Keratinocyte (primary cell): Measurements from ENCODE around the gene NAT10. TPM values are rescaled to one million over a fixed set of nuclear protein-coding genes. Genes with fewer than 3 reads are reported as not detected.

Experiments
- DNase-seq: peaks from one replicate; pipeline ENCODE4 v3.0.0-alpha.2; 2011; ENCODE audit warnings: low read depth, missing footprints, low spot score
- FAIRE-seq: peaks from 2 replicates; lab custom pipeline; 2011; peaks lifted over from hg19 to GRCh38; lab: Jason Lieb, UNC
- H2AFZ ChIP-seq: 2 replicates; pipeline ENCODE4 v1.6.0; 2012; ENCODE audit warnings: low read length, control low read depth, inconsistent platforms; ENCODE audit not compliant: control insufficient read depth
- H3K27ac ChIP-seq: 2 replicates; pipeline ENCODE4 v1.5.1; 2011; ENCODE audit warnings: low read length; ENCODE audit not compliant: control insufficient read depth, insufficient read depth
- H3K27me3 ChIP-seq: 3 replicates; pipeline ENCODE4 v1.6.0; 2011; ENCODE audit warnings: low read length; ENCODE audit not compliant: control insufficient read depth, insufficient read depth; ENCODE audit errors: extremely low read depth
- H3K36me3 ChIP-seq, 2 experiments: 2 replicates in 1 of 2; 3 replicates in 1 of 2; pipeline ENCODE4 v1.5.1; 2011; ENCODE audit warnings: low read length in 2 of 2, mild to moderate bottlenecking in 1 of 2; ENCODE audit not compliant: control insufficient read depth in 2 of 2, insufficient read depth in 2 of 2; ENCODE audit errors: extremely low read depth in 1 of 2
- H3K4me1 ChIP-seq: 3 replicates; pipeline ENCODE4 v1.5.1; 2011; ENCODE audit warnings: low read length; ENCODE audit not compliant: control insufficient read depth, insufficient read depth; ENCODE audit errors: extremely low read depth
- H3K4me2 ChIP-seq: 3 replicates; pipeline ENCODE4 v1.6.0; 2011; ENCODE audit warnings: low read depth, low read length; ENCODE audit not compliant: control insufficient read depth, insufficient read depth; ENCODE audit errors: extremely low read depth
- H3K4me3 ChIP-seq, 3 experiments: fragments of 200-600 bp in 1 of 3; sonication (generic) in 1 of 3; 2 replicates in 2 of 3; 3 replicates in 1 of 3; pipeline ENCODE4 v1.5.1; 2011 to 2016; ENCODE audit warnings: low read length in 3 of 3, mild to moderate bottlenecking in 3 of 3, control low read depth in 2 of 3, inconsistent platforms in 1 of 3, low read depth in 1 of 3, mixed read lengths in 1 of 3, mixed run types in 1 of 3, moderate library complexity in 1 of 3; ENCODE audit not compliant: control insufficient read depth in 2 of 3, insufficient read depth in 2 of 3; ENCODE audit errors: extremely low read depth in 1 of 3
- H3K79me2 ChIP-seq: 2 replicates; pipeline ENCODE4 v1.6.0; 2012; ENCODE audit warnings: low read length; ENCODE audit not compliant: control insufficient read depth, insufficient read depth
- H3K9ac ChIP-seq: 3 replicates; pipeline ENCODE4 v1.6.0; 2011; ENCODE audit warnings: low read length; ENCODE audit not compliant: control insufficient read depth, insufficient read depth; ENCODE audit errors: extremely low read depth
- H3K9me1 ChIP-seq: 3 replicates; pipeline ENCODE4 v1.6.0; 2011; ENCODE audit warnings: low read length; ENCODE audit not compliant: control insufficient read depth, insufficient read depth; ENCODE audit errors: extremely low read depth
- H3K9me3 ChIP-seq: 2 replicates; pipeline ENCODE4 v1.5.1; 2012; ENCODE audit warnings: low read depth, low read length; ENCODE audit not compliant: control insufficient read depth
- H4K20me1 ChIP-seq: 3 replicates; pipeline ENCODE4 v1.6.0; 2011; ENCODE audit warnings: low read length; ENCODE audit not compliant: control insufficient read depth, insufficient read depth; ENCODE audit errors: extremely low read depth
- EZH2 ChIP-seq: IDR thresholded peaks from one replicate; pipeline ENCODE4 v1.6.1; 2012; ENCODE audit warnings: inconsistent platforms, mild to moderate bottlenecking, low read length, moderate library complexity
- dilution Hi-C: fragments of 300-500 bp; cut with MboI; formaldehyde crosslinking; loops from one replicate; pipeline ENCODE4 v1.7.0; 2020; ENCODE audit warnings: low sequenced_read_pairs; ENCODE audit not compliant: extremely low pct_ligation_motif_present
- polyA plus RNA-seq, 5 experiments: library from polyadenylated mRNA; depleted of rRNA in 3 of 5; stranded (reverse) in 3 of 5; stranded (forward) in 1 of 5; unstranded in 1 of 5; fragments of >200 nt; gene quantifications; 1 replicate in 1 of 5; 2 replicates in 3 of 5; 3 replicates in 1 of 5; pipeline versions ENCODE4 v1.2.1 to v1.2.3, GENCODE V29; 2011 to 2012; ENCODE audit warnings: missing spikeins in 2 of 5, low read depth in 1 of 5, low replicate concordance in 1 of 5
- TF ChIP-seq, protein P1 (sequence below), 3 experiments: IDR thresholded peaks in 1 of 3; conservative IDR thresholded peaks in 1 of 3; optimal IDR thresholded peaks in 1 of 3; 2 replicates in 2 of 3; 3 replicates in 1 of 3; pipeline versions ENCODE3 to v1.5.1; 2011; ENCODE audit warnings: low read length in 3 of 3, mild to moderate bottlenecking in 3 of 3, moderate library complexity in 2 of 3, control low read depth in 1 of 3, inconsistent platforms in 1 of 3; ENCODE audit not compliant: insufficient read depth in 2 of 3; ENCODE audit errors: extremely low read depth in 1 of 3

NAT10 gene
- polyA plus RNA-seq, 1 donor (not counting 4 experiments of a cell fraction or from before 2014, with no cell fraction given) = 44.0 TPM

DNA sequence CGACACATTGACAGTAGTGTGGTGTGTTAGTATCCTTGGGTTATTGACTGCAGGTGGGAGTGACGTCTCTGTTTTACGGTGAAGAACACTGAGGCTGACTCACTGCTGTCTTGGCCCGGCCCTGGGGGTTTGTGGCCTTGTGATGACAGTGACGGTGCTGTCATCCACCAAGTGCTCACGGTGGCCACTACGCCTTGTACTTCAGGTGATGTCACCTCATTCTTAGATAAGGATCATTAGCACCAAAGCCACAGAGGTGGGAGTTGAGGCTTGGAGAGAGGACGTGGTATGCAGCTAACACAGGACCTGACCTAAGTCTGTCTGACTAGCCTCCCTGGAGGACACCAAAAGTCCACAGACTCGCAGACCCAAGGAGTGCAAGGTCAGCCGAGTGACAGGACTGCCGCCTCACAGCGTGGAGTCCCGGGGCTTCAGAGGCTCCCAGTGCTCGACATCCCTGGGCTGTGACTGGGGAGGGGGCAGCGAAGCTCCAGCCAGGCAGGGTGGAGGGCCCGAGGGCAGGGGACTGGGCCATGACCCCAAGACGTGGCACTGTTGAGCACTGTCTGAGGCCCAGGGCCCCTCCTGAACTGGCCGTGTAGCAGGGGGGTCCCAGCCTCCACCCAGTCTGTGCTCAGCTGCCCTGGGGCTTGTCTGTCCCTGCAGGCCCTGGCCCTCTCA is 56.5 kb downstream of the NAT10 start:
- DNase-seq (no peak), FAIRE-seq (no peak)
- Histone ChIP-seq H3K4me1 (peaks cover 9% of the 10 kb centered on the region), H3K9ac (no peak overlapping the region), H4K20me1 (no peaks in the 10 kb centered on the region), H3K4me2 (no peak overlapping the region), H3K9me3 (no peaks in the 10 kb centered on the region), H2AFZ (no peak overlapping the region), H3K27ac (no peak overlapping the region), H3K9me1 (no peaks in the 10 kb centered on the region), H3K4me3 (no peak overlapping the region), H3K79me2 (no peaks in the 10 kb centered on the region), H3K36me3 (peaks cover 0 to 2% of the 10 kb centered on the region in 2 experiments), H3K27me3 (no peaks in the 10 kb centered on the region)
- dilution Hi-C loops = no loop called here
- TF ChIP-seq, protein P1, sequence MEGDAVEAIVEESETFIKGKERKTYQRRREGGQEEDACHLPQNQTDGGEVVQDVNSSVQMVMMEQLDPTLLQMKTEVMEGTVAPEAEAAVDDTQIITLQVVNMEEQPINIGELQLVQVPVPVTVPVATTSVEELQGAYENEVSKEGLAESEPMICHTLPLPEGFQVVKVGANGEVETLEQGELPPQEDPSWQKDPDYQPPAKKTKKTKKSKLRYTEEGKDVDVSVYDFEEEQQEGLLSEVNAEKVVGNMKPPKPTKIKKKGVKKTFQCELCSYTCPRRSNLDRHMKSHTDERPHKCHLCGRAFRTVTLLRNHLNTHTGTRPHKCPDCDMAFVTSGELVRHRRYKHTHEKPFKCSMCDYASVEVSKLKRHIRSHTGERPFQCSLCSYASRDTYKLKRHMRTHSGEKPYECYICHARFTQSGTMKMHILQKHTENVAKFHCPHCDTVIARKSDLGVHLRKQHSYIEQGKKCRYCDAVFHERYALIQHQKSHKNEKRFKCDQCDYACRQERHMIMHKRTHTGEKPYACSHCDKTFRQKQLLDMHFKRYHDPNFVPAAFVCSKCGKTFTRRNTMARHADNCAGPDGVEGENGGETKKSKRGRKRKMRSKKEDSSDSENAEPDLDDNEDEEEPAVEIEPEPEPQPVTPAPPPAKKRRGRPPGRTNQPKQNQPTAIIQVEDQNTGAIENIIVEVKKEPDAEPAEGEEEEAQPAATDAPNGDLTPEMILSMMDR (optimal IDR thresholded peaks at IDR 0.05 in 1 of 3, IDR thresholded peaks at IDR 0.05 in 1 of 3, conservative IDR thresholded peaks at IDR 0.05 in 1 of 3; ENCODE audit: extremely low read depth in 1 of 3, insufficient read depth in 2 of 3, low read length in 3 of 3) = no peak
- TF ChIP-seq EZH2 = no peak

DNA sequence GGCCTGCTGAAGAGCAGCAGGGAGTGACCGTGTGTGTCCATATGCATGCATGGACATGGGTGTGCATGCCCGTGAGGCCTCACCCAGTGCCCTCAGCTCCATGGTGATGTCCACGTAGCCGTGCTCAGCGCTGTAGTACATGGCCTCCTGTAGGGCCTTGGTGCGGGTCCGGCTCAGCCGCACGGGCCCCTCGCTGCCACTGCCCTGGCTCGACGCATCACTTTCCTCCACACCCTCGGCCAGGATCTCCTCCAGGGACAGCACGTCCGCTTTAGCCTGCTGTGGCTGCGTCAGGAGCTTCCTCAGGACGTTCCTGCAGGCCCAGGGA is 57.0 kb downstream of the NAT10 start:
- H3K27me3 ChIP-seq = no peaks in the 10 kb centered on the region
- FAIRE-seq (no peak), DNase-seq (no peak)
- no peaks in the 10 kb centered on the region for H3K36me3 ChIP-seq
- no peaks in the 10 kb centered on the region for H3K9me1 ChIP-seq
- H3K4me2 ChIP-seq = no peak overlapping the region
- H3K9ac ChIP-seq = no peak overlapping the region
- no peak overlapping the region for H2AFZ ChIP-seq
- no peaks in the 10 kb centered on the region for H3K79me2 ChIP-seq
- H3K27ac ChIP-seq = no peak overlapping the region
- H3K9me3 ChIP-seq = no peaks in the 10 kb centered on the region
- H3K4me3 ChIP-seq = no peak overlapping the region
- peaks cover 9% of the 10 kb centered on the region for H3K4me1 ChIP-seq
- TF ChIP-seq, protein P1 (optimal IDR thresholded peaks at IDR 0.05 in 1 of 3, IDR thresholded peaks at IDR 0.05 in 1 of 3, conservative IDR thresholded peaks at IDR 0.05 in 1 of 3; ENCODE audit: extremely low read depth in 1 of 3, insufficient read depth in 2 of 3, low read length in 3 of 3) = no peak
- no peak for TF ChIP-seq EZH2
- dilution Hi-C loops = no loop called here
- H4K20me1 ChIP-seq = no peaks in the 10 kb centered on the region
